Measurements from ENCODE around the gene TNNT1.
"Not testable (repeated sequence)": the region's sequence is repeated elsewhere in the genome, so short reads cannot be mapped to it uniquely, and the experiment has no call there.

TNNT1 gene

GRCh38 chr19:55169136-55169535 lies 20.1 kb upstream of the TNNT1 start:
- DNase-seq (ENCODE audit: low read depth, low spot score): no peak

- peak; percentile 99 for DNase-seq (ENCODE audit: low read depth, low spot score)
Observed at GRCh38 chr19:55166530-55167268, 17.7 kb upstream of the TNNT1 start, which contains the start of gene DNAAF3. Gene DNAAF3 (minus strand): TSS chr19:55166613. CDS start chr19:55166413, 200 bp downstream.

GRCh38 chr19:55165952-55166529 lies 17.0 kb upstream of the TNNT1 start:
- peak; percentile 82 for DNase-seq (ENCODE audit: low read depth, low spot score)

GRCh38 chr19:55161571-55162322 lies 12.7 kb upstream of the TNNT1 start:
- no peak for DNase-seq (ENCODE audit: low read depth, low spot score)

GRCh38 chr19:55160986-55161365 lies 12.0 kb upstream of the TNNT1 start:
- no peak for DNase-seq (ENCODE audit: low read depth, low spot score)

- DNase-seq (ENCODE audit: low read depth, low spot score): peak; percentile 91
Observed at GRCh38 chr19:55160128-55160985, 11.4 kb upstream of the TNNT1 start.

- DNase-seq (ENCODE audit: low read depth, low spot score): no peak
Observed at GRCh38 chr19:55158848-55159749, 10.1 kb upstream of the TNNT1 start.

GRCh38 chr19:55158423-55158822 lies 9.4 kb upstream of the TNNT1 start:
- DNase-seq (ENCODE audit: low read depth, low spot score): no peak

- DNase-seq (ENCODE audit: low read depth, low spot score): no peak
Observed at GRCh38 chr19:55157064-55157908, 8.3 kb upstream of the TNNT1 start, which contains the start of gene TNNI3. Gene TNNI3 (minus strand): TSS chr19:55157732. CDS start chr19:55157589, 143 bp downstream.

GRCh38 chr19:55156202-55157063 lies 7.4 kb upstream of the TNNT1 start:
- DNase-seq (ENCODE audit: low read depth, low spot score): peak; percentile 22

GRCh38 chr19:55155784-55156183 lies 6.8 kb upstream of the TNNT1 start:
- DNase-seq (ENCODE audit: low read depth, low spot score): not testable (repeated sequence)

- DNase-seq (ENCODE audit: low read depth, low spot score): no peak
Observed at GRCh38 chr19:55153652-55154264, 4.8 kb upstream of the TNNT1 start.

GRCh38 chr19:55152017-55152416 lies 3.0 kb upstream of the TNNT1 start:
- no peak for DNase-seq (ENCODE audit: low read depth, low spot score)

GRCh38 chr19:55147545-55148251 lies 1.3 kb downstream of the TNNT1 start:
- DNase-seq (ENCODE audit: low read depth, low spot score): no peak

GRCh38 chr19:55146705-55147273 lies 2.2 kb downstream of the TNNT1 start:
- DNase-seq (ENCODE audit: low read depth, low spot score): no peak

GRCh38 chr19:55146078-55146704 lies 2.8 kb downstream of the TNNT1 start:
- DNase-seq (ENCODE audit: low read depth, low spot score): peak; percentile 22

GRCh38 chr19:55145232-55145631 lies 3.8 kb downstream of the TNNT1 start:
- no peak for DNase-seq (ENCODE audit: low read depth, low spot score)
